Effector memory CD4-positive, alpha-beta T cell (primary cell): ENCODE data around the gene MSI2.

Source experiments
- DNase-seq, 3 donors: peaks; one replicate each; pipeline ENCODE4 v3.0.0-alpha.2; 2020
- H3K27ac ChIP-seq: 2 replicates; pipeline ENCODE4 v1.7.0; 2013; ENCODE audit warnings: mild to moderate bottlenecking, low read length, moderate library complexity; ENCODE audit not compliant: insufficient read depth, poor library complexity, severe bottlenecking
- H3K27me3 ChIP-seq: replicated peaks from 2 replicates; pipeline ENCODE4 v1.7.0; 2013; ENCODE audit warnings: mild to moderate bottlenecking, low read length; ENCODE audit not compliant: insufficient read depth, control insufficient read depth, poor library complexity, severe bottlenecking
- H3K36me3 ChIP-seq: 2 replicates; pipeline ENCODE4 v1.7.0; 2013; ENCODE audit warnings: mild to moderate bottlenecking, low read length, moderate library complexity; ENCODE audit not compliant: control insufficient read depth, insufficient read depth
- H3K4me1 ChIP-seq: 2 replicates; pipeline ENCODE4 v1.7.0; 2013; ENCODE audit warnings: low read length, mild to moderate bottlenecking; ENCODE audit not compliant: control insufficient read depth, insufficient read depth, poor library complexity, severe bottlenecking
- H3K4me3 ChIP-seq: 2 replicates; pipeline ENCODE4 v1.7.0; 2013; ENCODE audit warnings: low read length, low read depth, mild to moderate bottlenecking; ENCODE audit not compliant: insufficient read depth, poor library complexity, severe bottlenecking
- H3K9me3 ChIP-seq: 2 replicates; pipeline ENCODE4 v1.7.0; 2013; ENCODE audit warnings: mild to moderate bottlenecking, low read length, moderate library complexity; ENCODE audit not compliant: control insufficient read depth

Gene MSI2

GRCh38 chr17:57726838-57727237 lies 470.5 kb downstream of the MSI2 start:
- Histone ChIP-seq H3K9me3 (no peaks in the 10 kb centered on the region), H3K27me3 (no peaks in the 10 kb centered on the region), H3K27ac (no peak overlapping the region), H3K4me1 (no peaks in the 10 kb centered on the region), H3K36me3 (no peaks in the 10 kb centered on the region), H3K4me3 (no peak overlapping the region)
- DNase-seq: no peak

DNA sequence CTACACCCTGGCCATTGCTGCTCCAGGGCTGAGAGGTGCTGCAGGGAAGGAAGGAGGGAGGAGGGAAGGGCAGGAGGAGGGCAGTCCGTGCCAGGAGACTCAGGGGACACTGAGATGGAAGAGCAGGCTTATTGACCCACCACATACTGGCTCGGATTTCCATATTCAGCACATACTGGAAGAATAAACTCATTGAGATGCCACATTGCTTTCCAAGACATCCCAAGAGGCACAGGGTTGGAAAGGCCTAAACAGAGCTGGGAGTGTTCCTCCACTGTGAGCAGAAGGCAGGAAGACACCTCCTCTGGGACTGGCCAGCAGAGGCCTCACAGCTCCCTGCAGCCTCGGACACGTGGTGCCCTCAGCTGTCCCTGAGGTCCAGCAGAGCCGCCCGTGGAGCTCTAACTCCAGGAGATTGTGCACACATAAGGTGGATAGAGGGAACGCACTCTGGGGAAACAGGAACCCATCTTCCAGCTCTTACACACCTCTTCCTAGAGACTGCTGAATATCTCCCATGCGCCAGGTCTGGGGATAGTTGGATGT lies 471.4 kb downstream of the MSI2 start:
- Histone ChIP-seq H3K27ac (no peak overlapping the region), H3K36me3 (no peaks in the 10 kb centered on the region), H3K9me3 (no peaks in the 10 kb centered on the region), H3K27me3 (no peaks in the 10 kb centered on the region), H3K4me3 (no peak overlapping the region), H3K4me1 (no peaks in the 10 kb centered on the region)
- no peak for DNase-seq

GRCh38 chr17:57730026-57730701 lies 473.8 kb downstream of the MSI2 start:
- no peak overlapping the region for H3K4me3 ChIP-seq
- no peak for DNase-seq

GRCh38 chr17:57732062-57732461 lies 475.7 kb downstream of the MSI2 start:
- H3K27ac ChIP-seq: no peak overlapping the region
- H3K4me3 ChIP-seq: no peak overlapping the region
- no peaks in the 10 kb centered on the region for H3K4me1 ChIP-seq
- no peaks in the 10 kb centered on the region for H3K27me3 ChIP-seq
- no peak for DNase-seq
- H3K9me3 ChIP-seq: no peaks in the 10 kb centered on the region
- no peaks in the 10 kb centered on the region for H3K36me3 ChIP-seq

More at GRCh38 chr17:57730026-57730701, 473.8 kb downstream of the MSI2 start:
- H3K9me3 ChIP-seq: no peaks in the 10 kb centered on the region
- H3K36me3 ChIP-seq: no peaks in the 10 kb centered on the region
- no peaks in the 10 kb centered on the region for H3K27me3 ChIP-seq
- no peaks in the 10 kb centered on the region for H3K4me1 ChIP-seq
- no peak overlapping the region for H3K27ac ChIP-seq

GRCh38 chr17:57733085-57733484 lies 476.8 kb downstream of the MSI2 start:
- no peak overlapping the region for H3K27ac ChIP-seq
- H3K9me3 ChIP-seq: no peaks in the 10 kb centered on the region
- no peak for DNase-seq
- H3K27me3 ChIP-seq: no peaks in the 10 kb centered on the region
- H3K4me1 ChIP-seq: no peaks in the 10 kb centered on the region
- no peaks in the 10 kb centered on the region for H3K36me3 ChIP-seq
- H3K4me3 ChIP-seq: no peak overlapping the region
